Subcutaneous preadipocyte (primary cell): Measurements from ENCODE around the gene CCDC148. TPM values are rescaled to one million over a fixed set of nuclear protein-coding genes. Genes with fewer than 3 reads are reported as not detected.

Source experiments
- small RNA-seq: library from RNA; depleted of rRNA; stranded (forward); fragments of <200 nt; gene quantifications from one replicate; pipeline ENCODE3, GENCODE V24; 2012
- total RNA-seq: library from RNA; depleted of rRNA; stranded (reverse); fragments of >200 nt; gene quantifications from 2 replicates; pipeline ENCODE4 v1.2.3, GENCODE V29; 2012

Gene CCDC148
- total RNA-seq, result 0.37 and 0.39 TPM in 2 replicates

DNA sequence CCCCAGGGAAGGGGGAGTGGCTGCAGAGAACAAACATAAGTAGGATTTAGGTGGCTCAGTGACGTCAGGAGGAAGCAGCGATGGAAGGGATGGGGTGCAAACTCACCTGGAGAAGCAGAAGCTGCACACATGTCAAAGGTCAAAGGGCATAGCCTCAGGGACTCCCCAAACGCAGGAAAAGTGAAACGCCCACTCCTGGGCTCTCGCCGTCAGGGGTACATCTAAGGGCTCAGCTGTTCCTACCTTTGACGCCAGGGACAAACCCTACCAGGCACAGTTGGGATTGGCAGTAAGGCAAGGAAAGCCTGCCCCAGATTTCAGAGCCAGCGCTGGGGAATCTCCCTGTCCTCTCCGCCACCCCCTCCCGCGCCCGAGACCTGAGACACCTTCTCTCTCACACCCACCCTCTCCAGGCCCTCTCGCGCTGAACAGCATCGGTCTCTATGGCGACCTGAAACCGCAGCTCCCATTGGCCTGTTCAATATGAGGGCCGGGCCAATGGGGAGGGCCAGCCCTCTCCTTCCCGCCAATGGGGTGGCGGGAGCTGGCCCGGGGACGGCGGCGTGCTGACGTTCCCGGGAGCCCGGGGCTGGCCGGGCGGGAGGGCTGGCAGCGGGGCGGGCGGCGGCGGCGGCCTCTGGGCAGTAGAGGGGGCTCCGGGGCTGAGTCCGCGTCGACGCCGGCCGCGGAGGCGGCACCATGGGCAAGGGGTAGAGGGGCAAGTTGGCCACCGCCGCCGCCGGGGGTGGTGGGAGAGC, at the start of gene CCDC148, which contains the start of gene PKP4:
Gene CCDC148 (minus strand): TSS at position 445 of the 758 bp plus-strand sequence. CDS start 314 bp downstream, at position 131.
Gene PKP4 (plus strand): TSS at position 644 of the 758 bp plus-strand sequence. CDS start 76,233 bp downstream, outside the sequence.

Small RNA genes lying within 50 kb of the gene (small RNA-seq; reads per million reads assigned to genes)
- not detected for gene RN7SL393P

Other genes with a start within 250 kb of the CCDC148 start
- gene PKP4, start 199 bp upstream of the CCDC148 start, total RNA-seq, result 19.5 and 46.5 TPM in 2 replicates